DMS53 treated with DMSO at 0.1 percent for 48 hours (cell line): Measurements from ENCODE around the gene CLDN7.

ENCODE experiments used
- DNase-seq: peaks from one replicate; lab custom pipeline; 2025; ENCODE audit not compliant: unreplicated experiment; lab: John Stamatoyannopoulos, UW

The CLDN7 gene

GRCh38 chr17:7289256-7290032, 27.2 kb upstream of the CLDN7 start:
- no peak for DNase-seq

GRCh38 chr17:7285679-7286078, 23.4 kb upstream of the CLDN7 start:
- DNase-seq = no peak

- no peak for DNase-seq
Observed at GRCh38 chr17:7284911-7285310, 22.6 kb upstream of the CLDN7 start.

GRCh38 chr17:7283471-7284216, 21.4 kb upstream of the CLDN7 start:
- DNase-seq = no peak

- no peak for DNase-seq
Observed at GRCh38 chr17:7282752-7283321, 20.6 kb upstream of the CLDN7 start.

- no peak for DNase-seq
Observed at GRCh38 chr17:7281953-7282751, 19.9 kb upstream of the CLDN7 start.

GRCh38 chr17:7281074-7281952, 19.0 kb upstream of the CLDN7 start, which contains the start of gene SLC2A4:
Gene SLC2A4 (plus strand): TSS chr17:7281718. CDS start chr17:7281935, 217 bp downstream.
- DNase-seq = peak; percentile 84

GRCh38 chr17:7280519-7281073, 18.3 kb upstream of the CLDN7 start:
- DNase-seq = peak; percentile 94

GRCh38 chr17:7279448-7279847, 17.2 kb upstream of the CLDN7 start:
- DNase-seq = no peak

- DNase-seq = no peak
Observed at GRCh38 chr17:7266784-7267183, 4.5 kb upstream of the CLDN7 start.

GRCh38 chr17:7263801-7264078, 1.5 kb upstream of the CLDN7 start:
- DNase-seq = no peak

GRCh38 chr17:7262935-7263800, 890 bp upstream of the CLDN7 start:
- DNase-seq = peak; percentile 48

- DNase-seq = no peak
Observed at GRCh38 chr17:7261379-7262191, 693 bp downstream of the CLDN7 start.

GRCh38 chr17:7260651-7261378, 1.5 kb downstream of the CLDN7 start:
- DNase-seq = peak; percentile 64

- no peak for DNase-seq
Observed at GRCh38 chr17:7260151-7260550, 2.1 kb downstream of the CLDN7 start.

- no peak for DNase-seq
Observed at GRCh38 chr17:7259555-7259889, 2.8 kb downstream of the CLDN7 start.

- DNase-seq = no peak
Observed at GRCh38 chr17:7258731-7259554, 3.3 kb downstream of the CLDN7 start.
